Activated naive CD4-positive, alpha-beta T cell treated with anti-CD3 and anti-CD28 coated beads, Interleukin-2, amount 50 U/mL, for 24 hours (primary cell): ENCODE measurements around the gene GMDS.
"Not testable (repeated sequence)": the region's sequence is repeated elsewhere in the genome, so short reads cannot be mapped to it uniquely, and the experiment has no call there.

ENCODE experiments used
- H3K27ac Mint-ChIP-seq: one replicate; pipeline ENCODE4 v1.8.0; 2021; ENCODE audit warnings: mild to moderate bottlenecking, mixed read lengths
- H3K27me3 Mint-ChIP-seq: one replicate; pipeline ENCODE4 v1.8.0; 2021; ENCODE audit warnings: mixed read lengths
- H3K36me3 Mint-ChIP-seq: one replicate; pipeline ENCODE4 v1.8.0; 2021; ENCODE audit warnings: mixed read lengths
- H3K4me1 Mint-ChIP-seq: one replicate; pipeline ENCODE4 v1.8.0; 2021; ENCODE audit warnings: mixed read lengths
- H3K4me3 Mint-ChIP-seq: one replicate; pipeline ENCODE4 v1.8.0; 2021; ENCODE audit warnings: mild to moderate bottlenecking, mixed read lengths
- H3K9me3 Mint-ChIP-seq: one replicate; pipeline ENCODE4 v1.8.0; 2021; ENCODE audit warnings: mixed read lengths

GMDS gene

DNA sequence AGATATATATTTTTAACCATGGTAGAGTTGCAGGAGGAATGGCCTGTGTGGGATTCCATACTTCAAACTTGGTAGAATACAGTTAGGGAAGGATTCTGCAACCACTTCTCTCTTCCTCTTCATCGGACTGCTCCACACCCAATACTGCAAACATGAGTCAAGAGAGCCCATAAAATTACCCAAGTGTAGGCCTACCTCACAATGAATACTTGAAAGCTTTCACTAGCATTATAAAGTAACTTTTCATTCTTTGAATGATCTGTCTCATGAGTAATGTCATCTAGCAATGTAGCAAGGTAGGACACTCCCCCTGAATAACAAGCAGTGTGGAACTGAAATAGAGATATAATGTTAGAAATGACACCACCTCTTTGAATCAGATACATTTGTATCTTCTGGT is 556.3 kb downstream of the GMDS start:
- Mint-ChIP-seq H3K27me3 (no peaks in the 10 kb centered on the region), H3K4me3 (no peak overlapping the region), H3K9me3 (peaks cover 12% of the 10 kb centered on the region), H3K4me1 (no peaks in the 10 kb centered on the region), H3K27ac (no peak overlapping the region), H3K36me3 (peaks cover 14% of the 10 kb centered on the region)

- H3K4me1 Mint-ChIP-seq, result no peaks in the 10 kb centered on the region
- H3K4me3 Mint-ChIP-seq, result no peak overlapping the region
- no peak overlapping the region for H3K27ac Mint-ChIP-seq
- peaks cover 14% of the 10 kb centered on the region for H3K36me3 Mint-ChIP-seq
- no peaks in the 10 kb centered on the region for H3K27me3 Mint-ChIP-seq
- peaks cover 11% of the 10 kb centered on the region for H3K9me3 Mint-ChIP-seq
These were observed 557.0 kb downstream of the GMDS start for GRCh38 chr6:1688396-1688795.

DNA sequence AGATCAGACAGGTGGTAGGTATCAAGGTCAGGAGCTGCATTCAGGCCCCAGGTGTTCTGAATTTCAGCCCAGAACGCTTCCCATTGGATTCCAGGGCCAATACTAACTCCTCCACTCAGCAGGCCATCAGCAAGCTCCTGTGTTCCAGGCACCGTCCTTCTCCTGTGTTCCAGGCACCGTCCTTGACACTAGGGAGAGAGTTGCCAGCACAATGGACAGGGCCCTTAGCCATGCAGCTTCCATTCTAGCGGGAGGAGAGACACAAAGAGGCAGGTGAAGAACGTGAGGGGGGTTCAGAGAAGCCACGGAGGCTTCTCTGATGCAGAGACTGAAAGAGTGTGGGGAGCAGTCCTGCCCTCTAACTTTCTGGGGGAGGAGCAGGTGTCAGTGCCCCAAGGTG is 558.0 kb downstream of the GMDS start:
- Mint-ChIP-seq H3K4me1 (no peaks in the 10 kb centered on the region), H3K4me3 (no peak overlapping the region), H3K27ac (peak overlapping the region; percentile 19)

DNA sequence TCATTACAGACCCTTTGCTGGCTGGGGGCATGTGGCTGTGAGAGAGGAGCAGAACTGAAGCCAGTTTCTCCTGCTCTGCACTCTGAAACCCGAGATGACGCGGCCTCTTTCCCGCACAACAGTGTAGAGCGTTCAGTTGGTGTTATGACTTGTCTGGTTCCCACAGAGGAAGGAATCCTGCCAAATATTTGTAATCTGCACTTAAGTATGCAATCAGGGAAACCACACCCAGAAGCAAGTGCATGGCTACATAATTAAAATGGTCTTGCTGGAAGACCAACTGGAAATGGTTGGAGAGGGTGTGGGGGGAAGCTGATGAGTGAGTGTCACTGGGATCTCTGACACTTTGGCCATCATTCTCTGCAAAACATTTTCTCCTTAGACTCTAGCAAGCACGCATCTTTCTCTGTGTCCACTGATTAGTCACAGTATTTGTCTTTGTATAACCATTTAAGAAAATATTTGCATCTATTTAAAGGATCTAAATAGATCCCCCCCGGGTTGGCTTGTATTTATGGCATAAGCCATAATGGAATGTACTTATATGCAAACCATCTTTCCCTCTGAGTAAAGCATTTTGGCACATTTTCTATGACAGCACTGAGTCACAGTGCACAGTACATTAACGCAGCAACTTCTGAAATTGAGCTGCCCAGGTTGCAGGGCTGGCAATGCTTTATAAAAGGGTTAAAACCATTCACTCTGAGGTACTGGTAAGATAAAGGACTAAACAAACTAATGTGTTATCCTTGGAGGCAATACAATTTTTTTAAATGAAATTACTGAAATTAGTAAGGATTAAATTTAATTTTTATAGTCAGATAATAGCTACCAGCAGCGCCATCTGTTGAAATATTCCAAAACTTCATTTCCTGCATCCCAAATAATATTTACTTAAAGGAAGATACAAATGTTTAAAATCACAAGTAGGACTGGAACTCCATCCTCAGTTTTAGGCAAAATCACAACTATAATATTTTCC is 559.0 kb downstream of the GMDS start:
- H3K9me3 Mint-ChIP-seq, result no peaks in the 10 kb centered on the region
- H3K27me3 Mint-ChIP-seq, result no peaks in the 10 kb centered on the region
- no peak overlapping the region for H3K27ac Mint-ChIP-seq
- no peak overlapping the region for H3K4me3 Mint-ChIP-seq
- no peaks in the 10 kb centered on the region for H3K4me1 Mint-ChIP-seq
- H3K36me3 Mint-ChIP-seq, result peaks cover 9% of the 10 kb centered on the region

More for the DNA sequence above, 558.0 kb downstream of the GMDS start:
- Mint-ChIP-seq H3K9me3 (peaks cover under 1% of the 10 kb centered on the region), H3K36me3 (peaks cover 10% of the 10 kb centered on the region), H3K27me3 (no peaks in the 10 kb centered on the region)

DNA sequence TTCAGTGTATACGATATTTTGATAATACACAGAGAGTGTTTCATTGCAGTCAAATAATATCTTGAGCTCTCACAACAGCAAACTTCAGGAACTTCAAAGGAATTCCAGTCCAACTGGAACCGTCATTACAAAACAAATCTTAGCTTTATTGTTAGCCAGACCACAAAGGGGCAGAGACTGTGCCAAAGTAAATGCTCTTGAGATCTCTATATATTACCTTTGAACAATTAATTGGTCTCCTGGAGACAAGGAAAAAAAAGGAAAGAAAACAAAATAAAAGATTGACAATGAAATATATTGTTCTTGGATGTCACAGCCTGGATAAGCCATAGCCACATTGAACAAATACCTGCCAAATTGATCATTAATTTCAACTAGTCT is 565.7 kb downstream of the GMDS start:
- no peaks in the 10 kb centered on the region for H3K9me3 Mint-ChIP-seq
- peaks cover 4% of the 10 kb centered on the region for H3K36me3 Mint-ChIP-seq
- H3K27ac Mint-ChIP-seq, result no peak overlapping the region
- H3K4me3 Mint-ChIP-seq, result no peak overlapping the region
- H3K27me3 Mint-ChIP-seq, result no peaks in the 10 kb centered on the region
- no peaks in the 10 kb centered on the region for H3K4me1 Mint-ChIP-seq

DNA sequence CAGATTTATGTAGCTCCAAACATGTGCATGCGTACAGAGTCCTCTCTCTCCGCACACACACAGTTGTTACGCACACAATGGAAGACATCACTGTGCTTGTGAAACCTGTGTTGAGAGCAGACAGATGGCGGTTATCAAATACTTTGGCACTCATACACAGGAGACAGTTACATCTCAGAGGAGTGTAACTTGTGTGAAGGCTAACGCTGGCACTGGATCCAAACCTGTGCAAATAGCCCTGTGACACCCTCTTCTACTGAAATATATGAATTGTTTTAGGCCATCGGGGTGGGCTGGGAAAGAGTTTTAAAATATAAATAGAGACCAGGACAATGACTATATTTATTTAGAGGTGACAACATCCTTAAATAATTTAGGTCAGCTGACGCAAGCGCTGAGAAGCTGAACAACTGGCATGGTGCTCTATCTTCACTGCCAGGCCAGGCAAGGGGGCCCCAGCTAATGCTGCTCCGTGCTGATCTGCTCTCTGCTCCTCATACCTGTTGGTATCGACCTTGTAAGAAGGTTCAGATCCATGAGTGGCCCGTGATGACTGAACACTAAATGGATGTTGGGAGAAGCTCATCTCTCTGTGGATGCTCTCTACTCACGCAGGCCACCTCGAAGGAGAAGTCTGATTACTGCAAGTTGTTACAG is 566.2 kb downstream of the GMDS start:
- H3K27ac Mint-ChIP-seq, result no peak overlapping the region
- no peaks in the 10 kb centered on the region for H3K27me3 Mint-ChIP-seq

DNA sequence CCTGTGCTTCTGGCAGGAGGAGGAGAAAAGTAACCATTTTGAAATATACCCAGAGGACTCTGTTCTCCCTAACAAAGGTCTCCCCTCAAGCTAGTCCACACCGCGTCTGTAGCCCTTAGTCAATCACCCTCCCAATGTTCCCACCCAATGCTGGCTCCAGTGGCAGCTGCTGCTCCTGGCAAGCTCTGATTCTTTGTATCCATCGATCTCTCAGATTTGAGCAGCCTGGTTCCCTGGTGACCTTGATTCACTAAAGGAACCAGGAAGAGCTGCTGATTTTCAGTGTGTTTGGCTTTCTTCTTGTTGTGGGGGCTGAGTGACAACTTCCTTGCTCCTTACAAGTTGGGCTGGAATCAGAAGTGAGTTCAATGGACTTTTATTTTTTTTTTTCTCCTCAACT is 567.2 kb downstream of the GMDS start:
- no peaks in the 10 kb centered on the region for H3K27me3 Mint-ChIP-seq
- H3K36me3 Mint-ChIP-seq, result peaks cover 4% of the 10 kb centered on the region
- no peak overlapping the region for H3K4me3 Mint-ChIP-seq
- no peaks in the 10 kb centered on the region for H3K4me1 Mint-ChIP-seq
- no peak overlapping the region for H3K27ac Mint-ChIP-seq
- no peaks in the 10 kb centered on the region for H3K9me3 Mint-ChIP-seq

More for the DNA sequence above, 566.2 kb downstream of the GMDS start:
- no peaks in the 10 kb centered on the region for H3K9me3 Mint-ChIP-seq
- H3K4me3 Mint-ChIP-seq, result no peak overlapping the region
- no peaks in the 10 kb centered on the region for H3K4me1 Mint-ChIP-seq
- peaks cover 4% of the 10 kb centered on the region for H3K36me3 Mint-ChIP-seq

DNA sequence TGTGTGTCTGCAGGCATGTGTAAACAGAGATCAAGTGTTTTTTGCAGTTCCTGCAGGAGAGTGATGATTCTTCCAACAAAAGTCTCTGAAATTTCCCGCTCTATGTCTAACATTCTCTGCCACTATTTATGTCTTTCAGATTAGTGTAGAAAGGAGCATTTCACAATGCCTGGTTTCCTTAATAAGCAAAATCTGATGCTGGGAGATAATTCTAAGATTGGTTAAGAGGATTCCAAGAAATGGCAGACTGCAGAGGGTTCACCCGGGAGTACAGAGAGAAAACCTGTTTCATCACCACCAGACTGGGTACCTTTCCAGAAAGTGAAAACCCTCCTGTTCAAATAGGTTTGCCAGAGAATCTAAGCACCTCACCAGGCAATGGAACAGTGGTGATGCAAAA is 573.0 kb downstream of the GMDS start:
- Mint-ChIP-seq H3K27me3 (no peaks in the 10 kb centered on the region), H3K4me1 (no peaks in the 10 kb centered on the region), H3K4me3 (no peak overlapping the region), H3K9me3 (no peaks in the 10 kb centered on the region), H3K36me3 (peaks cover 1% of the 10 kb centered on the region), H3K27ac (no peak overlapping the region)

DNA sequence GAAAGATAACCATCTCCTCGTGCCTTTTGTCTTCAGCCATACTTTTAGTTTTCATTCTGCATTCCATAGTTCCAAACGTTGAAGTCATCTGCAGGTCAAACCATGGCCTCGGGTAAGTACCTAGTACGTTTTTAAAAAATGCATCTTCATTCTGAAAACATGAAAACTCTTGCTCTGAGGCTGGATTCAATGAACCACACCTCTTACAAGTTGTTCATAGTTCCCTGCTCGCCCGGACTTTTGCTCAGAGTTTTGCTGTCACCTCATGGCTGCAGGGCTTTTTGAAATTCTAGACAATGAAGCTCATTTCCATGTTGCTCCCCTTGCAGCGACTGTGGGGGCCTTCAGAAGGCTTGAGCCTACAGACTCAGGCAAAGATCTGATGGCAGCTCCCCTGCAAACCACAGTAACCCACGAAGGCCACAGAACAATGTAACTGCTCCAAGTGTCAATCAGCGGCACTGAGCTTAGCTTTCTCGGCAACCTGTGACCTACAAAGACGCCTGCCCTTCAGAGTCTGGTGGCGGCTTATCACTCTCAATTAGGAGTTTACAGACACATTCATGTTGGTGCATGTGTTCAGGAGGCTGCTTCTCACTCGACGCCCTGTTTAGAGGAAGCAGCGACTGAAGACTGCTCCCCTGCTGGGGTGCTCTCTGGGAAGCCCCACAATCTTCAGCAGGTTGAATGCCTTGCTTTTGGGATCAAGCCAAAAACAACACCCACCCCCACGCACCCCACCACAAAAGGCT is 574.5 kb downstream of the GMDS start:
- peaks cover 1% of the 10 kb centered on the region for H3K36me3 Mint-ChIP-seq
- H3K4me3 Mint-ChIP-seq, result no peak overlapping the region
- H3K27me3 Mint-ChIP-seq, result no peaks in the 10 kb centered on the region
- no peaks in the 10 kb centered on the region for H3K4me1 Mint-ChIP-seq
- H3K27ac Mint-ChIP-seq, result no peak overlapping the region
- no peaks in the 10 kb centered on the region for H3K9me3 Mint-ChIP-seq

GRCh38 chr6:1669996-1670395 is 575.4 kb downstream of the GMDS start:
- Mint-ChIP-seq H3K36me3 (no peaks in the 10 kb centered on the region), H3K4me1 (no peaks in the 10 kb centered on the region), H3K27me3 (no peaks in the 10 kb centered on the region), H3K9me3 (no peaks in the 10 kb centered on the region), H3K4me3 (no peak overlapping the region), H3K27ac (no peak overlapping the region)

DNA sequence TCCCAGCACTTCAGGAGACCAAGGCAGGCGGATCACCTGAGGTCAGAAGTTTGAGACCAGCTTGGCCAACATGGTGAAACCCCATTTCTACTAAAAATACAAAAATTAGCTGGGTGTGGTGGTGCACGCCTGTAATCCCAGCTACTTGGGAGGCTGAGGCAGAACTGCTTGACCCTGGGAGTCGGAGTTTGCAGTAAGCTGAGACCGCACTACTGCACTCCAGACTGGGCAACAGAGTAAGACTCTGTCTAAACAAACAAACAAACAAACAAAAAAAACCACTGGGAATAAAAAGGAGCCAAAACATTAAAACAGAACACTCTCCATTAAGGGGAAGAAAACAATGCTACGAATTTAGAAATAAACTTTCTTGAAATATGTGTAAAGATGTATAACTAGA is 576.9 kb downstream of the GMDS start:
- H3K4me1 Mint-ChIP-seq, H3K4me3 Mint-ChIP-seq, H3K9me3 Mint-ChIP-seq, H3K36me3 Mint-ChIP-seq, H3K27me3 Mint-ChIP-seq, H3K27ac Mint-ChIP-seq: not testable (repeated sequence)

GRCh38 chr6:1667805-1668175 is 577.6 kb downstream of the GMDS start:
- Mint-ChIP-seq H3K9me3 (no peaks in the 10 kb centered on the region), H3K4me1 (no peaks in the 10 kb centered on the region), H3K4me3 (no peak overlapping the region), H3K27ac (no peak overlapping the region), H3K27me3 (no peaks in the 10 kb centered on the region), H3K36me3 (no peaks in the 10 kb centered on the region)

GRCh38 chr6:1667012-1667804 is 578.2 kb downstream of the GMDS start:
- Mint-ChIP-seq H3K4me3 (no peak overlapping the region), H3K27me3 (no peaks in the 10 kb centered on the region), H3K4me1 (no peaks in the 10 kb centered on the region), H3K36me3 (no peaks in the 10 kb centered on the region), H3K27ac (no peak overlapping the region), H3K9me3 (no peaks in the 10 kb centered on the region)

GRCh38 chr6:1665214-1665613 is 580.2 kb downstream of the GMDS start:
- no peak overlapping the region for H3K4me3 Mint-ChIP-seq
- H3K9me3 Mint-ChIP-seq, result no peaks in the 10 kb centered on the region
- no peaks in the 10 kb centered on the region for H3K27me3 Mint-ChIP-seq
- no peaks in the 10 kb centered on the region for H3K4me1 Mint-ChIP-seq
- H3K27ac Mint-ChIP-seq, result no peak overlapping the region
- peaks cover 2% of the 10 kb centered on the region for H3K36me3 Mint-ChIP-seq

- Mint-ChIP-seq H3K9me3 (no peaks in the 10 kb centered on the region), H3K27ac (no peak overlapping the region), H3K36me3 (peaks cover 2% of the 10 kb centered on the region), H3K27me3 (no peaks in the 10 kb centered on the region), H3K4me3 (no peak overlapping the region), H3K4me1 (no peaks in the 10 kb centered on the region)
These were observed 581.1 kb downstream of the GMDS start for GRCh38 chr6:1664329-1664728.
